ENCODE measurements around the gene BPTF.

DNA sequence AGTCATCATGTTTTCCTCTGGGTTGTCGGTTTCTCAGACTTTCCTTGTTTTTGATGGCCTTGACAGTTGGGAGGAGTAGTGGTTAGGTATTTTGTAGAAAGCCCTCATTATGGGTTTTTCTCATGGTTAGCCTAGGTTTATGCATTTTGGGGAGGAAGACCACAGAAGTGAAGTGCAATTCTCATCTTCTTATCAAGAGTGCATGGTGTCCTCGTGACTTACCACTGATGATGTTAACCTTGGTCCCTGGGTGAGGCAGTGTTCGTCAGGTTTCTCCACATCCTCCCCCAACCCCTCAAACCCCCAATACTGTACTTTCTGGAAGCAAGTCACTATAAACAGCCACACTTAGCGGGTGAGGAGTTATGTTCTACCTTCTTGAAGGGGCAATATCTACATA, 42.3 kb downstream of the BPTF start:
- TF ChIP-seq SIN3A (IDR thresholded peaks at IDR 0.05; ENCODE audit: borderline replicate concordance, insufficient read depth, low read length): no peak
- TF ChIP-seq REST (IDR thresholded peaks at IDR 0.05; ENCODE audit: insufficient read depth in 1 of 2, low read depth in 2 of 2, low read length in 2 of 2): no peak
- TF ChIP-seq POLR2AphosphoS5 (IDR thresholded peaks at IDR 0.05; ENCODE audit: low read depth, low read length): no peak
